ENCODE data around the gene HMGCS1. TPM values are rescaled to one million over a fixed set of nuclear protein-coding genes. Genes with fewer than 3 reads are reported as not detected.

HMGCS1 gene
- total and polyA plus RNA-seq, 2 of the 4 experiments (the other 2 are of a cell fraction) = 27.5 to 30.6 TPM

DNA sequence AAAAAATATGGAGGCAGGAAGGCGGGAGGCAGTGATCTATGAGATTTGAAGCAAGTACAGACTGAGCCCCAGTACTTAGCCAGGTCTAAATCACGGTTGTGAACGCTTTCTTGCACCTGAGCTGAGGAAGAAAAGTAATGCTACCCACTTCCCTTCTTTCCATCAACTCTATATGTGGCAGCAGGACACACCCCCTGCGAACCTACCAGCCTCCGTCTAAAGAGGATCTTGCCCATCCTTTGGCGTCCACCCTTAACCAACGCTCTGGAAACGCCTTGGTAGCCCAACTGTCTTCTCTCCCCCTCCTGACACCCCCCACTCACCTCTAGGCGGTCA is 545 bp downstream of the HMGCS1 start (continued):
- TF ChIP-seq RCOR1 (IDR thresholded peaks at IDR 0.05; ENCODE audit: insufficient replicate concordance, low read length) = no peak
- no peak for TF ChIP-seq MAFK (IDR thresholded peaks at IDR 0.05; ENCODE audit: low read depth, low read length)
- TF ChIP-seq NFE2L2 (IDR thresholded peaks at IDR 0.05; ENCODE audit: low read depth, low read length) = no peak
- no peak for TF ChIP-seq POLR2A (IDR thresholded peaks at IDR 0.05; ENCODE audit: low read depth, low read length)
- TF ChIP-seq BHLHE40 (IDR thresholded peaks at IDR 0.05; ENCODE audit: low read depth, low read length) = no peak

DNA sequence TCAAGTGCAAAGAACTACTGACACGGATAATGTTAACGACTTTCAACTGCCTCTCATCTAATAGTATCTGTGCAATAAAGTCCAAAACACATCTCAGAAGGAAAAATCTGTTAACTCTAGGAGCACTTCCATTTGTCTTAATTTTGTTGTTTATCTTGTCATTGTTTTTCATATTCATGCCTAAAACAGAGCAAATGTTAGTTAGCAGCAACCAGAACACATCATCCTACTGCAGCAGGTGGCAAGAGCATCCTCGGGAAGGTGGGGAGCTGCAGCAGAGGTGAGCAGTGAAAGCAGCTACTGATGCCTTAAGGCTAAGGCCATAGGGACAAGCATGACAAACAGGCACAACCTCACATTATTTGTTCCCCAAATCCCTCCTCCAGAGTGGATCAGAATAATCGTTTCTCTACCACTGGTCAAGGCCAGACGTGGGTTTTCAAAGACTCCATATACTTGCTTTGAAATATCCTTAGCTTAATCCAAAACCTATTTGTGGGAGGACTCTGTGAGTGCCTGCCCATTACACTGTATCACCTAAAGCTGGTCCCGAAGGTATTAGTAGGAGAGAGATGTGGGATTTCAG is 1.0 kb downstream of the HMGCS1 start:
- Histone ChIP-seq H3K56ac (ENCODE audit: extremely low read depth, insufficient read depth, low read length) (no peak overlapping the region), H3K4me3 (ENCODE audit: insufficient read depth, low read depth, low read length) (peak overlapping the region; percentile 69; the same call in 1 of the 2 replicates), H2BK20ac (ENCODE audit: low read depth, low read length) (no peak overlapping the region), H2AFZ (replicated peaks; ENCODE audit: low read length, poor library complexity) (no peak overlapping the region), H2AK9ac (replicated peaks; ENCODE audit: low read depth, low read length, poor library complexity) (peak overlapping the region; percentile 79), H3K9me3 (ENCODE audit: control insufficient read depth, insufficient read depth, low read length) (no peaks in the 10 kb centered on the region), H3K14ac (replicated peaks; ENCODE audit: low read depth, low read length) (peak overlapping the region; percentile 33; the same call in 1 of the 2 replicates), H3K9me1 (ENCODE audit: insufficient read depth, low read length) (peaks cover 5% of the 10 kb centered on the region), H4K8ac (ENCODE audit: low read depth in 2 of 2, low read length in 2 of 2) (no peak overlapping the region), H3K23ac (ENCODE audit: low read depth, low read length) (peak overlapping the region; percentile 50; the same call in 1 of the 2 replicates), H2BK15ac (ENCODE audit: low read depth, low read length) (no peak overlapping the region), H3K36me3 (ENCODE audit: control insufficient read depth, insufficient read depth, low read length) (no peaks in the 10 kb centered on the region), H2BK5ac (ENCODE audit: low read depth, low read length, poor library complexity, severe bottlenecking) (no peak overlapping the region), H3K79me1 (ENCODE audit: low read depth in 1 of 2, low read length in 2 of 2) (peaks cover 9 to 25% of the 10 kb centered on the region in 2 experiments), H3K27ac (ENCODE audit: insufficient read depth, low read length) (no peak overlapping the region), H3K18ac (ENCODE audit: low read depth, low read length) (no peak overlapping the region), H2BK120ac (ENCODE audit: low read depth, low read length) (no peak overlapping the region), H3K9ac (ENCODE audit: low read depth, low read length) (peak overlapping the region; percentile 63; the same call in 1 of the 2 replicates), H3K4ac (ENCODE audit: low read depth, low read length) (no peak overlapping the region), H3K27me3 (ENCODE audit: control insufficient read depth, insufficient read depth, low read length) (no peaks in the 10 kb centered on the region), H3K4me1 (ENCODE audit: control insufficient read depth, insufficient read depth, low read length) (peaks cover 2% of the 10 kb centered on the region; the same call in 1 of the 2 replicates), H4K91ac (ENCODE audit: insufficient read depth, low read depth, low read length) (no peak overlapping the region), H4K20me1 (ENCODE audit: insufficient read depth, low read length) (no peaks in the 10 kb centered on the region; the same call in 1 of the 2 replicates), H4K5ac (ENCODE audit: low read depth, low read length) (no peak overlapping the region), H3K4me2 (ENCODE audit: low read depth, low read length) (peak overlapping the region; percentile 89), H2AK5ac (ENCODE audit: low read depth, low read length) (peak overlapping the region; percentile 45; the same call in 1 of the 2 replicates)
- WGBS, 2 experiments (ENCODE audit: extremely low coverage in 2 of 2, insufficient read length in 1 of 2) = no CpG with 5 or more reads among the region's 6 CpGs
- in situ Hi-C loops (cut with MboI; ENCODE audit: low sequenced_read_pairs) = loop anchor here (25.0 kb wide), 1 partner anchor 200 kb away; the partner anchor contains the start of gene ZNF131
- DNase-seq = no peak
- no TSS peak for BruUV-seq (replicated peaks)
- TF ChIP-seq CHD1 (IDR thresholded peaks at IDR 0.05; ENCODE audit: low read depth, low read length) (no peak), RAD21 (IDR thresholded peaks at IDR 0.05; ENCODE audit: low read length) (no peak), BHLHE40 (IDR thresholded peaks at IDR 0.05; ENCODE audit: low read depth, low read length) (no peak), FOS (IDR thresholded peaks at IDR 0.05; ENCODE audit: low read depth, low read length) (no peak), SMC3 (IDR thresholded peaks at IDR 0.05; ENCODE audit: low read depth, low read length) (no peak), MXI1 (IDR thresholded peaks at IDR 0.05; ENCODE audit: borderline replicate concordance, low read depth, low read length) (no peak), USF2 (IDR thresholded peaks at IDR 0.05; ENCODE audit: low read depth, low read length) (no peak), RFX5 (IDR thresholded peaks at IDR 0.05; ENCODE audit: low read depth, low read length) (no peak), ELK1 (IDR thresholded peaks at IDR 0.05; ENCODE audit: borderline replicate concordance, low read depth, low read length) (no peak)
- intact Hi-C loops (cut with micrococcal nuclease) = loop anchor here (2.0 to 5.0 kb wide), 3 partner anchors 170 to 320 kb away; partner anchors contain the start of genes TMEM267 and ZNF131
- no peak for ATAC-seq (ENCODE audit: low read depth)
- dilution Hi-C loops (cut with HindIII; ENCODE audit: low sequenced_read_pairs, unreplicated experiment) = no loop called here
- ChIA-PET POLR2A (ENCODE audit: unreplicated experiment) (no interaction called here), CTCF (no interaction called here)
